Retinal pigment epithelial cell (primary cell): ENCODE data around the gene DNTTIP2.
A peak's percentile ranks its signal among the peaks of the same experiment; 100 is the strongest.

ENCODE experiments used
- DNase-seq: peaks from one replicate; pipeline ENCODE4 v3.0.0-alpha.2; 2010; ENCODE audit warnings: low read depth
- H3K4me3 ChIP-seq: 2 replicates; pipeline ENCODE4 v1.5.1; 2011; ENCODE audit warnings: mild to moderate bottlenecking, low read length, control low read depth, moderate library complexity
- CTCF ChIP-seq: conservative IDR thresholded peaks from 2 replicates; pipeline ENCODE4 v1.5.1; 2011; ENCODE audit warnings: low read depth, low read length, control low read depth, inconsistent platforms

DNTTIP2 gene

GRCh38 chr1:93908394-93909145 lies 29.6 kb upstream of the DNTTIP2 start:
- peak overlapping the region; percentile 79 for H3K4me3 ChIP-seq
- DNase-seq, result no peak
- no peak for TF ChIP-seq CTCF

GRCh38 chr1:93907718-93908117 lies 28.7 kb upstream of the DNTTIP2 start:
- no peak for TF ChIP-seq CTCF
- no peak for DNase-seq
- peak overlapping the region; percentile 79 for H3K4me3 ChIP-seq

GRCh38 chr1:93906480-93906879 lies 27.5 kb upstream of the DNTTIP2 start:
- no peak overlapping the region for H3K4me3 ChIP-seq
- no peak for DNase-seq
- TF ChIP-seq CTCF, result no peak

- H3K4me3 ChIP-seq, result no peak overlapping the region
- DNase-seq, result no peak
- no peak for TF ChIP-seq CTCF
Measured at GRCh38 chr1:93905734-93906133, 26.7 kb upstream of the DNTTIP2 start.

- no peak for TF ChIP-seq CTCF
- no peak for DNase-seq
- H3K4me3 ChIP-seq, result no peak overlapping the region
Measured at GRCh38 chr1:93905051-93905450, 26.0 kb upstream of the DNTTIP2 start.

GRCh38 chr1:93904228-93904627 lies 25.2 kb upstream of the DNTTIP2 start:
- DNase-seq, result no peak

More at GRCh38 chr1:93904228-93904627, 25.2 kb upstream of the DNTTIP2 start:
- H3K4me3 ChIP-seq, result no peak overlapping the region
- TF ChIP-seq CTCF, result no peak
